ENCODE results near the gene TM9SF1.
"Not testable (repeated sequence)": the region's sequence is repeated elsewhere in the genome, so short reads cannot be mapped to it uniquely, and the experiment has no call there.

Gene TM9SF1

DNA sequence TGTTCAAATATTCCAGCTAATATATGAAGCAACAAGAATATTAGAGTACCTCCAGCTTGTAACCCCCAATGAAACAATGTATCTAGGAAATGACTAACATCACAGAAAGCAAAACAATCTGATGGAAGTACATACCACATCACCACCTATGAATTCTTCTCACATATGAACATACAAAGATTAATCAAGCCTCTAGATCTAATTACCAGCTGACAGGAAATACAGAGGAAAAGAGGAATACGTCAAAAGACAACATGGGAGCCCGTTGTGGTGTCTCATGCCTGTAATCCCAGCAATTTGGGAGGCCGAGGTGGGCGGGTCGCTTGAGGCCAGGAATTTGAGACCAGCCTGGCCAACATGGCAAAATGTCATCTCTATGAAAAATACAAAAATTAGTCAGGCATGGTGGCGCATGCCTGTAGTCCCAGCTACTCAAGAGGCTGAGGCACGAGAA is 29.4 kb upstream of the TM9SF1 start:
- DNase-seq (ENCODE audit: low spot score): no peak

DNA sequence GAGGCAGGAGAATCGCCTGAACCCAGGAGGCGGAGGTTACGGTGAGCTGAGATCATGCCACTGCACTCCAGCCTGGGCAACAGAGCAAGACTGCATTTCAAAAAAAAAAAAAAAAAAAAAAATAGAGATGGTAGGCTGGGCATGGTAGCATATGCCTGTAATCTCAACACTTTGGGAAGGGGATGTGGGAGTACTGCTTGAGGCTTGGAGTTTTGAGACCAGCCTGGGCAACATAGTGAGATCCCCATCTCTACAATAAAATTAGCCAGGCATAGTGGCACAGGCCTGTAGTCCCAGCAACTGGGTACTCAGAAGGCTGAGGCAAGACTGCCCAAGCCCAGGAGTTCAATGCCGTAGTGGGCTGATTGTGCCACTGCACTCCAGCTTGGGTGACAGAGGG is 27.7 kb upstream of the TM9SF1 start:
- DNase-seq (ENCODE audit: low spot score): not testable (repeated sequence)

DNA sequence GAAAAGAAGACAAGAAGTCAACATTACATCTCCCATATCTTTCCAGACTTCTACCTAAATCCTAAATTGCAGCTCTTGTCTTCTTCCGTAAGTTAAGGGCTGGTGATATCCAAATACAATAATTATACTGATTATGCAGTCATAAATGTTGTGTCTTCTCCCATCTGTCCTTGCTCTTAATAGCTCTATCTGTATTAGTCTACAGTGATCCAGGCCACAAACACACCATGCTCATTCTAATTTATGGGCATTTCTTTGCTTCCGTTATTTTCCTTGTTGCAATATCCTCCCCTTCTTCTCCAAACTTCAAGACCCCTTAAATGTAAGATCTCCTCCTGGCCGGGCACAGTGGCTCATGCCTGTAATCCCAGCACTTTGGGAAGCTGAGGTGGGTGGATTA is 24.3 kb upstream of the TM9SF1 start:
- no peak for DNase-seq (ENCODE audit: low spot score)

DNA sequence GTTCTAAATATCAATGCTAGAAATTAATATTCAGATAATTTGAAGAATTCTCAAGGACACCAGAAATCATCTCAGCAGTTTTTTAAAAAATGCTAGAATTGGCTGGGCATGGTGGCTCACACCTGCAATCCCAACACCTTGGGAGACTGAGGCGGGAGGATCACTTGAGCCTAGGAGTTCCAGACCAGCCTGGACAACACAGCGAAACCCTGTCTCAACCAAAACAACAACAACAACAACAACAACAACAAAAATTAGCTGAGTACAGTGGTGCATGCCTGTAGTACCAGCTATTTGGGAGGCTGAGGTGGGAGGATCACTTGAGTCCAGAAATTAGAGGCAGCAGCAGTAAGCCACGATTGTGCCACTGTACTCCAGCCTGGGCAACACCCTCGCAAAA is 23.8 kb upstream of the TM9SF1 start:
- DNase-seq (ENCODE audit: low spot score): no peak

DNA sequence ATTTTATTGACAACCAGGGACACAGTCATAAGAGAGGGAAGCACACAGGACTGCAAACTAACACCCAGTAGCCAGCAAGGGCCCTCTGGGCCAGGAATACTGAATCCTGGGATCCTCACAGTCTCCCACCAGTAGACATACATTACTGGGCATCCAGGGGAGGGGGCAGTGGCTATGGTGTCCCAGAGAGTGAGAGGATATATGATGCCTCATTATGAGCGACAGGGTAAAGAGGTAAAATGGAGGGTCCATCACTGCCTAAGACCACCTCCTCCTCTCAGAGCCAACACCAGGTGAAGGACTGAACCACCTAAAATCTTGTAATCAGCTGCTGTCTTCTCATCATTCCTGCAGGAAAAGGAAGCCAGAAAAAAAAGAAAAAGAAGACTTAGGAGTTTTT is 21.6 kb upstream of the TM9SF1 start:
- DNase-seq (ENCODE audit: low spot score): not testable (repeated sequence)

DNA sequence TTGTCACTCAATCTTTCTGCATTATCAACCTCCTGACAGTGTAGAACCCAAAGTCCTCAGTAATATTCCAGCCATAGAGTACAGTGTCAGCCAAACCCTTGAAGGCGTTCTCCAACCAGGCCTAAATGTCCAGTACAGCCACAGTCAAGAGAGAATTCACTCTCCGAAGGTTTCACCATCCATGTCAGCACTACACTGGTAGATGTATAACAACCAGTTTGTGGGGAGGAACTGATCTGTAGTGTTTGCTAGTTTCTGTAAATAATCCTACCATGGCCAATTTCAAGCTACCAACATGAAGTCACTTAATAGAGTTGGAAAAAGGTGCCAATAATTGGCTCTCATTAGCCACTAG is 21.1 kb upstream of the TM9SF1 start:
- DNase-seq (ENCODE audit: low spot score): no peak

DNA sequence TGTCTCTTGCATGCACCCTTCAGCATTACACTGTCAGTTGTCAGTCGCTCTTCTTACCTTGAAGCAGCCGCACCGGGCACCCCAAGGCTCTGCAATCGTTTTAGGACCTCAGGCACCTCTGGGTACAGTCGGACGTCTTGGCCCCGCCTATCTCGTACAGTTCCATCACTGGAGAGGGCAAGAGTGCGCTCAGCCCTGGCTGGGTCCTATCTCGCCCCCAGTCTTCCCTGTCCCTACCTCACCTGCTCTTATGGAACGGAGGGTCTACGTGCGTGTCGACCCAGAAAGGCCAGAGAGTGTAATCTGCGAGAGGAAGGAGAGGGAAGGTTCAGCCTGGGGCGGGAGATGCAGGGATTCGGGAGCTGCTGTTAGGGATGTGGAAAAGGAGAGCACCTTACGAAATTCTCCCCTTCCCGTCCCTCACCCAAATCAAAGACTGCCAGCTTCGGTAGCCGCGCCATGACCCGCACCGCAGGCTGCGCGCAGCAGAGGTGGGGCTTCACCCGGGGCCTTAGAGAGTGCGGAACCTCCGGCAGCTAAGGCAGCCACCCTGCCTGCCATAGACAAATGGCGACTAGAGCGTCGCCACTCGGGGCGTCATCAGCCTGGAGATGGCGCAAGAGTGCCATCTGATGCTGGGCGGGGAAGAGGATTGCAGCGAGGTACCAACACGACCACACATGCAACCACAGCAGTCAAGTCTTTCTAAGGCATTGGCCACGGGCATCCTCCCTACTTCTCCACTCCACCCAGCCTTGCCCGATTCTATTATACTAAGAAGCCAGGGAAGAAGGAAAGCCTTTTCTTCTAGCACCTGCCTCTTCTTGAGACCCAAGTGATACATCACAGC is 20.5 kb upstream of the TM9SF1 start, which contains the start of gene MDP1:
Gene MDP1, minus strand, starts transcription at position 572 of the 850 bp plus-strand sequence. Its CDS starts 111 bp downstream, at position 461.
- peak; percentile 89 for DNase-seq (ENCODE audit: low spot score)

DNA sequence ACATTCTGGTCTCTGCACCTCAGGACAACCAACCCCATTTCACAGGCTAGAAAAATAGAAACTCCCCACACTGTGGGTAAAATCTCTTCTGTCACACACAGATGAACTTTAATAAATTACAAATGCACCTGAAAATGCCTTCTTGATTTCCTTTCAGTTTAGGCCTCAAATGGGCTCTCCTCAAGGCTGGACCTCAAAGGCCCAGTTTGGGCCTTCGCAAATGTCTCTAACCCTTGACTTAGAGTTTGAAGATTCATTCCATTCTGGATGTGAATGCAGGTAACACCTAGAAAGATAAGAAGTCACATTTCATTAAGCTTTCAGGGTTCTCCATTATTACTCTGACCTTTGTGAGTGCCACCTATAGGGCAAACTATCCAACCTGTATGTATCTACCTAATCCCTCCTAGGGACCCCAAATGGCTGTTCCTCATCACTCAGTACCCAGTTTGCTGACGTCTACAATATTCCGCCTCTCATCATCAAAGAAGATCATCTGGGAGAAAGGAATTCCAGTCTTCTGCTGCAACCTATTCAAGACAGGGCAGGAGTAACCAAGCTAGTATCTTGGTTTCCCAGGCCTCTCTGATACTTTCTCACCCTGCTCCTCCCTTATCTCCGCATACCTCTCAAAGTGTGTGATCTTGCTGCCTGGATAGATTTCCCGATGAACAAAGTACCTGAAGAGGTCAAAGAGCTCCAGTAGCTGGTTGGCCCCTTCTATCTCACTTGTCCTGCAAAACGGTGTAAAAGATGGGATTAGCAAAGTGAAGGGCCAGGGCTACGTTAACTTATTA is 18.8 kb upstream of the TM9SF1 start:
- no peak for DNase-seq (ENCODE audit: low spot score)

DNA sequence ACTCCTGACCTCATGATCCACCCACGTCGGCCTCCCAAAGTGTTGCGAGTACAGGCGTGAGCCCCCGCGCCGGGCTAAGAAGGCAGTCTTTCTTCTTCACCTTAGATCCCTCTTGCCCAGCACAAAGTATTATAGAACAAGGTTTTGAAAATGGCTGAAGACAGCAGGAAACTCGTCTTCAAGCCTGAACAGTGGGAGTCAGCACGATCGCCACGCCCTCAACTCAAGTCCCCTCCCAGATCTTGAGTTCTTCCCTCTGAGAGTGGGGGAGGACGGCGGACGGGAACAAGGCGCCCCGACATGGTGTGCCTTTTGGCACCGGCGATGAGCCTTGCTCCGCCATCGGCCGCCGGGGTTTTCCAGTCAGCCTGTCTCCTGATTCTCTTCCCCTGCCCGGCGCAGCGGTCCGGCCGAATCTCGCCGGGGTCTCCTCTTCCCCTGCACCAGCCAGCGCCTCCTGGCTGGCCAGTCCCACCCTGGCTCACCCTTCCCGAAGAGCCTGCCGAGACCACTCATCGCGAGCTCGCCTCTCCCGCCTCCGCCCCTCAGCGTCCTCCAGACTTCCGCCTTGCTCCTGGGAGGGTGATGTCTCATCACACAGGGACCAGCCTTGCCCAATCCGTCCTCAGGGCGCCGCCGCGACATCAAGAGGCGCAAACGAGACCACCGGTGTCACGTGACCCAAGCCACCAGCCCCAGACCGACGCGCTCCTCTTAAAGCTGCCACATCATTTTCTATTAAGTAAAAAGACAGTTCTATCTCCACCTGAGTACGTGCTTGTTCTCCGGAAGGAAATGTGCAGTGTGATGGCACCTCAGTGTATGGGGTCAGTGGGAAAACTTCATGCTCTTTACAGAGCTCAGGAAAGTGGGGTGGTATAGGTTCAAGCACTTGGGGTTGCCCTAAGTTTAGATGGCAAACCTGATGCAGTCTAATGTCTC is 18.0 kb upstream of the TM9SF1 start, which contains the start of gene CHMP4A:
Gene CHMP4A, minus strand, starts transcription at position 565 of the 942 bp plus-strand sequence. Its CDS starts 49 bp downstream, at position 516.
- DNase-seq (ENCODE audit: low spot score): peak; percentile 88

DNA sequence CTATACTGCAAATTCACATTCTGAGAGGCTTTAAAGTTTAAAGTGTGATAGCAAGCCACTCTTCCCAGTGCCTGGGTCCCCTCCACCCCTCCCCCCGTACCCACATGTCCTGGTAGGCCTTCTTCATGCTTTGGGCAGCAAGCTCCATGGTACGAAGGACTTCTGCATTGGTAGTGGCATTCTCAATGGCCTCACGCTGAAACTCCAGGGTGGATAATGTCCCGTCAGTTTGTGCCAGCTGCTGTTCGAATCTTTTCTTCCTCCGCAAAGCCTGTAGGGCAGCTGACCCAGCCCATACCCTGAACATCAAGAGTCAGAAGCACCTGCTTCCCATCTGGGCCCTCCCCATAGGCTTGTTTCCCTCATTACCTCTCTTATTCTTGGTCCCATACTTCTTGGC is 16.1 kb upstream of the TM9SF1 start:
- no peak for DNase-seq (ENCODE audit: low spot score)

DNA sequence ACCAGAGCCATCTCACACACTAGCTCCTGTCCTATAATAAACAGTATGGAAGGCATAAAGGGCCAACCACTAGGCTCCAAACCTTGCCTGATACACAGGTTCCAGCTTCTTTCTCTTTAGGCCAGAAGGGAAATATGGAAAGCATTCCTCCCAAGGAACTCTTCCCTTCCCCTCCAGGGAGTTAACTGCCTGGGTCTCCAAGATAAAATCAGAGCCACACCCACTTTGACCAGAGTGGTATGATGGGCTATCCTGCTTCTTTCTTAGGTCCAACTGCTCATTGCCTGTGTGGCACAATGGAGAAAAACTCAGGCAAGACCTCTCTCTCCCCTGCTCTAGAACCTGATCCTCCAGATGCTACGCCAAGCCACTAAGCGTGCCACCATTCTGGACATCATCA is 12.4 kb upstream of the TM9SF1 start:
- no peak for DNase-seq (ENCODE audit: low spot score)

DNA sequence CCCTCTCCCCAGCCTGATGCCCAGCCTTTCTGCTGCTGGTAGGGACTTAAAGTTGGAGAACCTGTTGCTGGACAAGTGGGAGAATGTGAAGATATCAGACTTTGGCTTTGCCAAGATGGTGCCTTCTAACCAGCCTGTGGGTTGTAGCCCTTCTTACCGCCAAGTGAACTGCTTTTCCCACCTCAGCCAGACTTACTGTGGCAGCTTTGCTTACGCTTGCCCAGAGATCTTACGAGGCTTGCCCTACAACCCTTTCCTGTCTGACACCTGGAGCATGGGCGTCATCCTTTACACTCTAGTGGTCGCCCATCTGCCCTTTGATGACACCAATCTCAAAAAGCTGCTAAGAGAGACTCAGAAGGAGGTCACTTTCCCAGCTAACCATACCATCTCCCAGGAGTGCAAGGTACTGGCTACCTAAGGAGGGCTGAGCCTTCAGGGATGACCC is 11.9 kb upstream of the TM9SF1 start:
- no peak for DNase-seq (ENCODE audit: low spot score)

DNA sequence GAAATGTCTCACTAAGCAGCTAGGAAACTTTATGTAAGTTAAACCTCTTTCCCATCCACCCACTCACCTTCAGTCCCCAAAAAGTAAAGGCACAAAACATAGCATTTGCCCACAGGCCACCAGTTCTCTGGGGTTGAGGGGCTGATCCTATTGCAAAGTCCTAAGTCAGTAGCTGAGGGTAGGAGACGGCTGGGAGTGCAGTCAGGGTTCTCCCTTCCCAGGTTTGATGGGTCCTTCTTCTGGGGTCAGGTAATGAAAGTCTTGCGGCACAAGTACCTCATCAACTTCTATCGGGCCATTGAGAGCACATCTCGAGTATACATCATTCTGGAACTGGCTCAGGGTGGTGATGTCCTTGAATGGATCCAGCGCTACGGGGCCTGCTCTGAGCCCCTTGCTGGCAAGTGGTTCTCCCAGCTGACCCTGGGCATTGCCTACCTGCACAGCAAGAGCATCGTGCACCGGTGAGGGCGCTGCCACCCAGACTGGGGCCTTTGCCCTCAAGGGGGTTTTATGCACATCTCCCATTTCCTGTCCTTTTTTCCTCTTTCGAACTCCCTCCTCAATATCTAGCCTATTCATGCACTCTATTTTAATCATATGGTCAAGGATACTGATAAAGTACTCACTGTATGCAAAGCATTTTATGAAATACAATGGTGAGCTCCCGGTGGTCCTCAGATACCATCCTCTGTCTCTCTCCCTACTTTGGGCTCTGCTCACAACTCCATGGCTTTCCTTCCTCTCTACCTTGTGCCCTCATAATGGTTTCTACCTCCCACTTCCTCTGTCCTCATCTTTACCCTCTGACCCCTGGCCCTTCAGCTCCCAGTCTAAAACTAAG is 11.2 kb upstream of the TM9SF1 start:
- DNase-seq (ENCODE audit: low spot score): no peak

DNA sequence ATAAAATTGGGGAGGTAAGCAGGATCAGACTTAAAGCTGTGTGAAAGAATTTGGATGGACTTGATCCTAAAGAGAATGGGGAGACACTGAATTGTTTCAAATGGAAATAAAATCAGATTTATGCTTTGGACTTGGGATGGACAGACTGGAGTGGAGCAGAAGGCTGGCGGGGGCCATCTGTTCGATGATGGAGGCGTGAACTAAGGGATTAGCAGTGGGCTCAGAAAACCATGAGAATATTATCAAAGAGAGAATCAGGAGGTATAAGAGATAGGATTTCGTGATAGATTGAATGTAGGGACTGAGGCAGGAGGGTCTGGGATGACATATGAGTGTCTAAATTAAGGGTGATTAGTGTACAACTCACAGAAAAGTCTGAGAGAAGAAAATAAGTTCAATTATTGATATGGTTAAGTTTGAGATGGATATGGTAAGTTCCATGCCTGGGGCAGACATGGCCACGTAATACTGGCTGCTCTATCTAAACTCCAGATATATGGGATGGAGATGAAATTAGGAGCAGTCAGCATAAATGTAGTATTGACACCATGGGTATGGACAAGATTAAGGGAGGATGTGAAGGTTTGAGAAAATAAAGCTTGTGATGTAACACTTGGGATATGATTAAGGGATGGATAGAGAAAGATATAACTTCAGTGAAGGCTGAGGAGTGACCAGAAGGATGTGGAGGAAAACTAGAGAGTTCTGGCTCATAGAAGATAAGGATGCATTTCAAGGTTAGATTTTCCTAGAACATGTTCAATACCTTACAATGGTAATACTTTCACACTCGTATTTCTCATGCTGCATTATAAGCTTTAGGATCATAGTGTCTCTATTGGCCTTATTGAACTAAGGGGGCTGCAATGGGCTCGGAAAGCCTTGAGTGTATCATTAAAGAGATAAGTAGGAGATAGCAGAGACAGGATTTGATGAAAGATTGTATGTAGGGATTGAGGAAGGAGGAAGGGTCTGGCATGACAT is 9.2 kb upstream of the TM9SF1 start:
- no peak for DNase-seq (ENCODE audit: low spot score)

DNA sequence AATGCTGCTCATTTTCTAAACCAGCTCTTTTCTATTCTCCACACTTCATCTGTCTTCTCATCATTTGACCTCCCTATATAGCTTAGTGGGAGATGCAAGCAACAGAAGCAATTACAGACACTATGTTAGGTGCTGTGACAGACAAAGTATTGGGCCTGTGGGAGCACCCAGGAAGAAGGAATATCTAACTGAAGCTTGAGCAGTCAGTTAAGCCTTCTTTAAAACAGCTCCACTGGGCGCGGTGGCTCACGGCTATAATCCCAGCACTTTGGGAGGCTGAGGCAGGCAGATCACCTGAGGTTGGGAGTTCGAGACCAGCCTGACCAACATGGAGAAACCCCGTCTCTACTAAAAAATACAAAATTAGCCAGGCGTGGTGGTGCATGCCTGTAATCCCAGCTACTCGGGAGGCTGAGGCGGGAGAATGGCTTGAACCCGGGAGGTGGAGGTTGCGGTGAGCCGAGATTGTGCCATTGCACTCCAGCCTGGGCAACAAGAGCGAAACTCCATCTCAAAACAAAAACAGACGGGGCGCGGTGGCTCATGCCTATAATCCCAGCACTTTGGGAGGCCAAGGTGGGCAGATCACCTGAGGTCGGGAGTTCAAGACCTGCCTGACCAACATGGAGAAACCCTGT is 8.1 kb upstream of the TM9SF1 start:
- not testable (repeated sequence) for DNase-seq (ENCODE audit: low spot score)

DNA sequence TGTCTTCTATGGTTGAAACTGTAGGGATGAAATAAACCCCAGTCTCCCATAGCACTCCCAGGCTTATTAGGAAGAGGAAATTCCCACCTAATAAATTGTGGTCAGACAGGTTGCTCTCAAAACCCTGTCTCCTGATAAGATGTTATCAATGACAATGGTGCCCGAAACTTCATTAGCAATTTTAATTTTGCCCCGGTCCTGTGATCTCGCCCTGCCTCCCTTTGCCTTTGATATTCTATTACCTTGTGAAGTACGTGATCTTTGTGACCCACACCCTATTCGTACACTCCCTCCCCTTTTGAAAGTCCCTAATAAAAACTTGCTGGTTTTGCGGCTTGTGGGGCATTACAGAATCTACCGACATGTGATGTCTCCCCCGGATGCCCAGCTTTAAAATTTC is 7.3 kb upstream of the TM9SF1 start:
- not testable (repeated sequence) for DNase-seq (ENCODE audit: low spot score)

DNA sequence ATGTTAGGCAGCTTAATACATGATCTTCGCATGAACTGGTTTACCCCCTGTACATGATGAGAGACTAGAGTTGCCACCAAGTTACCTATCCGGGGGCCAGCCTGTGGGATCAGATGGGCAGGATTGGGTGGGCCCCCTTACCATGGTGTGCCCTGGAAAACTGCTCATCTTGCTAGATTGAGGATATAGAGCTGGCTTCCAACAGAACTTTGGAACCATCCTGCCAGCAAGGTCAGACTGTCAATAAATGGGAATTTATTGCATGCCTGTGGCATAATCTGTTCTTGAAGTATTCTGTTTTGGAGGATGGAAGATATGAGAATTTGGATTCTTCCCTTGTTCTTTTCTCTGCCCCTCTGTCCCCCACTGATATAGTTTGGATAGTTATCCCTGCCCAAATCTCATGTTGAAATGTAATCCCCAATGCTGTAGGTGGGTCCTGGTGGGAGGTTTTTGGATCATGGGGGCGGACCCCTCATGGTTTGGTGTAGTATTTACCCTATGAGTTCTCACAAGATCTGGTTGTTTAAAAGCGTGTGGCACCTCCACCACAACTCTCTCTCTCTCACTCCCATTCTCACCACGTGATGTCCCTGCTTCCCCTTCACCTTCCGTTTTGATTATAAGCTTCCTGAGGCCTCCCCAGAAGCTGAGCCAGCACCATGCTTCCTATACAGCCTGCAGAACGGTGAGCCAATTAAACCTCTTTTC is 3.7 kb upstream of the TM9SF1 start:
- no peak for DNase-seq (ENCODE audit: low spot score)

DNA sequence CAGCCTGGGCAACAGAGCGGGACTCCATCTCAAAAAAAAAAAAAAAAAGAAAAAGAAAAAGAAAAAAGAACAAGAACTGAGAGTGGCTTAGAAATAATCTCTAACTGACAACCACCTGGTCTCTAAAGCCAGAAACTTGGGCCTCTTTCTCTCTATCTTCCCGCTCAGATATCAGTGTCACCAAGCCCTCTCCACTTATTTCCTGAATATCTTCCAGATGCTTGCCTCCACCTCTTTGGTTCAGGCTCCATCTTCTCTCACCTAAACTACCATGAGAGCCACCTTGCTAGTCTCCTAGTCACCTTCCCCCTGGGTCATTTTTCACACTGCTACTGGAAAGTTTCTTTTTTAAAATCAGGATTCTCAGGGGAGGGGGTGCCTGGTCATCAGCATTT is 1.8 kb upstream of the TM9SF1 start:
- no peak for DNase-seq (ENCODE audit: low spot score)
